ENCODE measurements around the gene SLC18A3. TPM values are rescaled to one million over a fixed set of nuclear protein-coding genes. Genes with fewer than 3 reads are reported as not detected.

Gene SLC18A3
- total RNA-seq, 2 donors from 2014 or later, result not detected

- no peak overlapping the region for H3K9ac ChIP-seq (ENCODE audit: extremely low read depth, low read length, poor library complexity, severe bottlenecking)
- no peaks in the 10 kb centered on the region for H3K36me3 Mint-ChIP-seq (ENCODE audit: low read depth)
- peaks cover 74% of the 10 kb centered on the region for H3K27me3 Mint-ChIP-seq (ENCODE audit: insufficient read depth)
- no peak overlapping the region for H3K27ac Mint-ChIP-seq
- H3K4me3 Mint-ChIP-seq, result no peak overlapping the region
- H3K4me3 ChIP-seq (ENCODE audit: low read length), result no peak overlapping the region
- H3K27ac ChIP-seq (ENCODE audit: low read depth, low read length), result no peak overlapping the region
- no peak for DNase-seq
- no peaks in the 10 kb centered on the region for H3K9me3 Mint-ChIP-seq
- H3K4me1 ChIP-seq (ENCODE audit: control insufficient read depth, insufficient read depth, low read length), result no peaks in the 10 kb centered on the region
- peaks cover 40% of the 10 kb centered on the region for H3K27me3 ChIP-seq (ENCODE audit: control insufficient read depth, insufficient read depth, low read length, poor library complexity, severe bottlenecking)
- no peaks in the 10 kb centered on the region for H3K9me3 ChIP-seq (ENCODE audit: control insufficient read depth, low read length)
- TF ChIP-seq CTCF (conservative IDR thresholded peaks at IDR 0.05), result no peak
- H3K4me1 Mint-ChIP-seq, result no peaks in the 10 kb centered on the region
- WGBS, 2 experiments (ENCODE audit: insufficient coverage in 1 of 2, insufficient read length in 1 of 2), result 87 to 96% methylated on average over 3 to 8 of the region's 8 CpGs
- H3K36me3 ChIP-seq (ENCODE audit: control insufficient read depth, insufficient read depth, low read length), result no peaks in the 10 kb centered on the region
These were observed 10.1 kb upstream of the SLC18A3 start for GRCh38 chr10:49600046-49600445.

GRCh38 chr10:49600781-49601400 is 9.2 kb upstream of the SLC18A3 start:
- TF ChIP-seq CTCF (conservative IDR thresholded peaks at IDR 0.05), result no peak
- 86 to 89% methylated on average over 3 to 4 of the region's 4 CpGs for WGBS, 2 experiments (ENCODE audit: insufficient coverage in 1 of 2, insufficient read length in 1 of 2)
- H3K9me3 Mint-ChIP-seq, result no peaks in the 10 kb centered on the region
- H3K27me3 Mint-ChIP-seq (ENCODE audit: insufficient read depth), result peaks cover 79% of the 10 kb centered on the region
- Histone ChIP-seq H3K4me1 (ENCODE audit: control insufficient read depth, insufficient read depth, low read length) (no peaks in the 10 kb centered on the region), H3K9me3 (ENCODE audit: control insufficient read depth, low read length) (no peaks in the 10 kb centered on the region), H3K36me3 (ENCODE audit: control insufficient read depth, insufficient read depth, low read length) (no peaks in the 10 kb centered on the region), H3K27me3 (ENCODE audit: control insufficient read depth, insufficient read depth, low read length, poor library complexity, severe bottlenecking) (peaks cover 49% of the 10 kb centered on the region), H3K9ac (ENCODE audit: extremely low read depth, low read length, poor library complexity, severe bottlenecking) (no peak overlapping the region), H3K4me3 (ENCODE audit: low read length) (no peak overlapping the region), H3K27ac (ENCODE audit: low read depth, low read length) (no peak overlapping the region)
- H3K4me1 Mint-ChIP-seq, result no peaks in the 10 kb centered on the region
- DNase-seq, result no peak
- no peaks in the 10 kb centered on the region for H3K36me3 Mint-ChIP-seq (ENCODE audit: low read depth)
- H3K4me3 Mint-ChIP-seq, result no peak overlapping the region
- H3K27ac Mint-ChIP-seq, result no peak overlapping the region

GRCh38 chr10:49601857-49602256 is 8.3 kb upstream of the SLC18A3 start:
- Mint-ChIP-seq H3K4me3 (no peak overlapping the region), H3K27ac (no peak overlapping the region), H3K36me3 (ENCODE audit: low read depth) (no peaks in the 10 kb centered on the region), H3K4me1 (no peaks in the 10 kb centered on the region), H3K9me3 (no peaks in the 10 kb centered on the region), H3K27me3 (ENCODE audit: insufficient read depth) (peaks cover 81% of the 10 kb centered on the region)
- no peaks in the 10 kb centered on the region for H3K4me1 ChIP-seq (ENCODE audit: control insufficient read depth, insufficient read depth, low read length)
- H3K27me3 ChIP-seq (ENCODE audit: control insufficient read depth, insufficient read depth, low read length, poor library complexity, severe bottlenecking), result peaks cover 53% of the 10 kb centered on the region
- no peak for DNase-seq
- H3K27ac ChIP-seq (ENCODE audit: low read depth, low read length), result no peak overlapping the region
- H3K36me3 ChIP-seq (ENCODE audit: control insufficient read depth, insufficient read depth, low read length), result no peaks in the 10 kb centered on the region
- no peak overlapping the region for H3K9ac ChIP-seq (ENCODE audit: extremely low read depth, low read length, poor library complexity, severe bottlenecking)
- TF ChIP-seq CTCF (conservative IDR thresholded peaks at IDR 0.05), result no peak
- no peaks in the 10 kb centered on the region for H3K9me3 ChIP-seq (ENCODE audit: control insufficient read depth, low read length)
- no peak overlapping the region for H3K4me3 ChIP-seq (ENCODE audit: low read length)
- 88 to 97% methylated on average over 6 to 7 of the region's 7 CpGs for WGBS, 2 experiments (ENCODE audit: insufficient coverage in 1 of 2, insufficient read length in 1 of 2)

Data from endodermal cell (in vitro differentiated cells).